Measurements from ENCODE around the gene AGAP2.
"Not testable (repeated sequence)": the region's sequence is repeated elsewhere in the genome, so short reads cannot be mapped to it uniquely, and the experiment has no call there.

The AGAP2 gene

GRCh38 chr12:57720606-57721595, 17.6 kb downstream of the AGAP2 start:
- DNase-seq: no peak

- DNase-seq: no peak
Measured at GRCh38 chr12:57719777-57720605, 18.6 kb downstream of the AGAP2 start.

GRCh38 chr12:57718641-57719528, 19.7 kb downstream of the AGAP2 start:
- DNase-seq: no peak

DNA sequence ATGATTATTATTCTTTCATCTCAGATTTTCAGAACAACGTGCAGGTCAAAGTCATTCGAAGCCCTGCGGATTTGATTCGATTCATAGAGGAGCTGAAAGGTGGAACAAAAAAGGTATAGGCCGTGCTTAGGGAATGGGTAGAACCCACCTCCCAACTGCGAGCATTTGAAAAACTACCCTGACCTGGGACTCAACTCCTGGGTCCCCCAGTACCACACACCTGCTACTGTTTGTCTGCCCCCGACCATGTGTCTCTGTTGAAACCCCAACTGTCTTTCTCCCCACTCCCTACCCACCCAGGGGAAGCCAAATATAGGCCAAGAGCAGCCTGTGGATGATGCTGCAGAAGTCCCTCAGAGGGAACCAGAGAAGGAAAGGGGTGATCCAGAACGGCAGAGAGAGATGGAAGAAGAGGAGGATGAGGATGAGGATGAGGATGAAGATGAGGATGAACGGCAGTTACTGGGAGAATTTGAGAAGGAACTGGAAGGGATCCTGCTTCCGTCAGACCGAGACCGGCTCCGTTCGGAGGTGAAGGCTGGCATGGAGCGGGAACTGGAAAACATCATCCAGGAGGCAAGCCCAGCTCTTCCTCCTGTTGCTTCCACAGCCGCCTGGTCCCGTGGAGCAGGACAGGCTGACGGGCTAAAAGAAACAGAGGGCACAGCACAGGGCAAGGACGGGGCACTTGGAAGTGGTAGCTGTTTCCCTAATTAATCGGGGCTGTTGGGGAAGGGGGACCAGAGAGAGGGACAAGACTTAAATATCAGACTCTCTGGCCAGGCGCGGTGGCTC, 20.5 kb downstream of the AGAP2 start:
- no peak for DNase-seq

GRCh38 chr12:57717131-57717530, 21.4 kb downstream of the AGAP2 start:
- DNase-seq: no peak

DNA sequence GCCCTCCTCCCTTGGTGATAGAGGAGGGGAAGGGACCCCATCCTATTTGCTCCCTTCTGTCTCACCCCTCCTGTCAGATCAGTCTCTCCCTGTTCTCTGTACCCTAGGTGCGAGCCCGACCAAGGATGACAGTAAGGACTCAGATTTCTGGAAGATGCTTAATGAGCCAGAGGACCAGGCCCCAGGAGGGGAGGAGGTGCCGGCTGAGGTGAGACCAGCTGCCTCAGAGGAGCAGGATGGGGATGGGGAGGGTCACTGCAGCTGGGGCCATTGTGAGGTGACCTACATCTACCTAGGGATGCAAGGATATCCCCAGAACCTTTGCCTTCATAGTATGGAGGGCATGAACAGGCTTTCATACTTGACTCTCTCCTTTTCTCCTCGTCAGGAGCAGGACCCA, 22.2 kb downstream of the AGAP2 start:
- DNase-seq: no peak

- no peak for DNase-seq
Measured at GRCh38 chr12:57715786-57716185, 22.8 kb downstream of the AGAP2 start.

GRCh38 chr12:57715036-57715748, 23.4 kb downstream of the AGAP2 start:
- DNase-seq: not testable (repeated sequence)

DNA sequence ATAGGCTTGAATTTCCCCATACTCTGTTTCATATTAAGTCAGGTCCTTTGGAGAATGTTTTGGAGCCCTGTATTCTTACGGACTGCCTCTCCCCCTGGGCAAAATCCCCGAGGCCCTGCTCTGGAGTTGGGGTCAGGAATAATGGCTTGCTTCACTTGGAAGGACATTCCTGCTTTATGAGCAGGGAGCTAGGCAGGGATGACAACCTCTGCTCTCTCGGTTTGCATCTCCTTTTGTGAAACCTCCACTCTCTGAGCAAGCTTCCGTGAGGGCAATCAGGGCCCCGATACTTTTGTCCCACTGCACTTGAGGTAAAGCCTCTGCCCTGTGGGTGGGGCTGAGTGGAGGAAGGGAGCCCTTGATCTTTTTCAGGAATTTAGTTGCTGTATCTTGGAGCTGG, 25.3 kb downstream of the AGAP2 start:
- DNase-seq: no peak

DNA sequence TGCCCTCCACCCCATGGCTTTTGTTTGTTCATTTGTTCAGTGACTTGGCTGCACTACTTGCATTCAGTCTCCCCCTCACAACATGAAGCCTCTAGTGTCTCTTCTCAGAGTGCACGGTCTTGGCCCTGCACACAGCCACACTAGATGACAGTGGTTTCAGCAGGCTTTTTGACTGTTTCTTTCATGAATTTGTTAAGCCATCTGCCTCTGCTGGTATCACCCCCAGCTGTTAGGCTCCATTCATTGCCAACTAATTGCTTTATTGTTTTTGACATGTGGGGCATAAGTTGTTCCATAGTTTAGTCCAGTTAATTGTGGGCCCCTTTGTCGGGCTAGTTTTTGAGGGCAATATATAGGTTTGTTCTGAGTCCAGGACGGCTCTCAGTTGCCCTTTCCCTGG, 25.8 kb downstream of the AGAP2 start:
- DNase-seq: no peak

DNA sequence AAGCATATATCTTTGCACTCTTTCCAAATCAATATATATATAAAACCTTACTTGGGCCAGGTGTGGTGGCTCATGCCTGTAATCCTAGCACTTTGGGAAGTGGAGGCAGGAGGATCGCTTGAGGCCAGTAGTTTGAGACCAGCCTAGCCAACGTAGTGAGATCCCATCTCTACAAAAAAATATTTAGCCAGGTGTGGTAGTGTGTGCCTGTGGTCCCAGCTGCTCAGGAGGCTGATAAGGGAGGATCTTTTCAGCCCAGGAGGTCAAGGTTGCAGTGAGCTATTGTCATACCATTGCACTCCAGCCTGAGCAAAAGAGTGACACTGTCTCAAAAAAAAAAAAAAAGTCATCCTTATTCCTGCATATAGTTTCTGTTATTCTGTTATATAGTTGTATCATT, 30.2 kb downstream of the AGAP2 start:
- no peak for DNase-seq

DNA sequence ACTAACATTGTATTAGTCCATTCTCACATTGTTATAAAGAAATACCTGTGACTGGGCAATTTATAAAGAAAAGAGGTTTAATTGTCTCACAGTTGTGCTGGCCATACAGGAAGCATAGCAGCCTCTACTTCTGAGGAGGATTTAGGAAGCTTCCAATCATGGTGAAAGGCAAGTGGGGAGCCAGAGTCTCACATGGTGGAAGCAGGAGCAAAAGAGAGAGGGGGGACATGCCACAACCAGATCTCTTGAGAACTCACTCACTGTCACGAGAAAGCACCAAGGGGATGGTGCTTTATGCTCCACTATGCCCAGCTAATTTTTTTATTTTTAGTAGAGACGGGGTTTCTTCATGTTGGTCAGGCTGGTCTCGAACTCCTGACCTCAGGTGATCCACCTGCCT, 31.3 kb downstream of the AGAP2 start:
- no peak for DNase-seq

DNA sequence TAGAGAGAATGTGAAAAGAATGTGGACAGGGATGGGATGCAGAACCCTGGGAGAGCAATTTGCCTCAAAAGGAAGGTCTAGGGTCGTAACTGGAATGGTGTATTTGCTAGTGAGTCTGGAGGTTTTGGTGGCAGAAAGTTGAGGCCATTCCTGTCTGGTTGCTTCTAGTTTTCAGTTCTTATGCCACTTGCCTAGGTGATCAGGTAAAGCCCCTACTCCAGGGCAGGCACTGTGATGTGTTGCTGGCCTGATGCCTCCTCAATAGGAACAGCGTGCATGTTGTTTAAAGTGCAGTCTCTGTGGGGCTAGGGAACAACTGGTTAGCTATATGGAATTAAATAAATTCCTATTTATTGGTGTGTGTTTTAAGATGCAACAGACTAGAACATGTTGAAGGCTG, 38.2 kb downstream of the AGAP2 start:
- DNase-seq: no peak

DNA sequence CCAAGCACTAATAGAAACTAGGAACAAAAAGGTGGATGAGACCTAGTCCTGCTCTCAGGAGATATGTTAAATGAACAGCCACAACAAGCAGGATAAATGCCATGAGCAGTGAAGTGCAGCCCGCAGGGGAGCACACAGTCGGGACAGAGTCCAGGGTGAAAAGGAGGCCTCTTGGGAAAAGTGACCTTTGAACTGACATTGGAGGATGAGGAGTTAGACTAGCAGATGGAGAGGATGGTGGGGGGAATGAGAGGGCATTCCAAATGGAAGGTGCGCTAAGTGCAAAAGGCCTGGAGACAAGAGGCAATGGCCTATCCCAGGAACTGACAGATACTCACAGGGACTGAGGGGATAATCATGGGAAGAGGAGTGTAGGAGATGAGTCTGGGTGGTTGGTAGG, 40.1 kb downstream of the AGAP2 start:
- no peak for DNase-seq

DNA sequence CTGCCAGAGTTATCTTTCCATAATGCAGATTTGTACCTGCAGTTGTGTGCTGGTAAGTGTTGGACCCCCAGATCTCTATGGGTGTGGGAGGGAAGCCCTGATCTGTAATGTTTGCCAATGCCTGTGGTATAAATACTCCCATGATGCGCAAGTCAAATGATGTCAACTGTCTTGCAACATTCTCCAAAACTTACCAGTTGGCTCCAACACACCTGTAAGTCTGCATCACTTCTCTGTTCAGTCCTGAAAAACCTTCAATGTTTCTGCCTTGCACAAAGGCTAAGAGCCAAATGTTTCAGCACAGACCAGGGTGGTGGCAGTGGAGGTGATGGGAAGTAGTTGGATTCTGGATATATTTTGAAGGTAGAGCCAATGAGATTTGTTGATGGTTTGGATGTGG, 41.5 kb downstream of the AGAP2 start:
- no peak for DNase-seq

DNA sequence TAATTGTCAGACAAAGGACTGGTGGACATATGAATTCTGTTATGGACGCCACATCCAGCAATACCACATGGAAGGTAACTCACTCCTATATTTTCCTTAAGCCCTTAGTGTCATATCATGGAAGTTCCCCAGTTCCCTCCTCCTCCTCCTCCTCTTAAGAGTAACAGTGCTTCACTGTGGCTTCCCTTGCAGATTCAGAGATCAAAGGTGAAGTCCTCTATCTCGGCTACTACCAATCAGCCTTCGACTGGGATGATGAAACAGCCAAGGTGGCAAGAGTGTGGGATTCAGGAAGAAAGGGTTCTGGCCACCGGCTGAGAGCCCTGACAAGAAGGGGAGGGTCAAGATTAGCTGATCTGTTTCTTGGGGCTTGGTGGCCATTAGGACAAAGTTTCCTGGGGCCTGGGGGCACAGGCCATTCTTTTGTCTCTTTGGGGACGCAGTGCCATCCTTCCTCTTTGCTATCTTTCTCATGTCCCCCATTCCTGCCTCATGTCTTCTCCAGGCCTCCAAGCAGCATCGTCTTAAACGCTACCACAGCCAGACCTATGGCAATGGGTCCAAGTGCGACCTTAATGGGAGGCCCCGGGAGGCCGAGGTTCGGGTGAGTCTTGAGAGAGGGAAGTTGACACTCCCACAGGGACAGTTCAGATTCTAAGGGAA, 42.6 kb downstream of the AGAP2 start:
- no peak for DNase-seq

DNA sequence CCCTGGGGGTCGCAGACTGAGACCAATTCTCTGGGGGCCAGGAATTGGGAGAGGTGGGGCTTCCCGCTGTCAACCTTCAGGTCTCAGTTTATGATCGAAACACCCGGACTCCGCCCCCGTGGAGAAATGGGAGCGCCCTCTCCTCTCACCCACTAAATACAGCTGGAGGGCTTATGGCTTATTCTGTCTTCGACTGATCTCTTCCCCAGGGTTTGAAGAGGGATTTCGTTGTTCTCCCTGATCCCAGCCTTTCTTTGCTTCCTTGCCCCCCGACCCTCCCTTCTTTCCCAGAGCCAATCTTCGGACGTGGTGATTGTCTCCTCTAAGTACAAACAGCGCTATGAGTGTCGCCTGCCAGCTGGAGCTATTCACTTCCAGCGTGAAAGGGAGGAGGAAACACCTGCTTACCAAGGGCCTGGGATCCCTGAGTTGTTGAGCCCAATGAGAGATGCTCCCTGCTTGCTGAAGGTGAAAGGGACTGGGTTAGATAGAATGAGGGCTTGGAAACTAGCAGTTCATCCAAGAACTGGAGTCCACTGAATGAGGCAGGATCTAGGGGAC, 44.0 kb downstream of the AGAP2 start:
- no peak for DNase-seq

DNA sequence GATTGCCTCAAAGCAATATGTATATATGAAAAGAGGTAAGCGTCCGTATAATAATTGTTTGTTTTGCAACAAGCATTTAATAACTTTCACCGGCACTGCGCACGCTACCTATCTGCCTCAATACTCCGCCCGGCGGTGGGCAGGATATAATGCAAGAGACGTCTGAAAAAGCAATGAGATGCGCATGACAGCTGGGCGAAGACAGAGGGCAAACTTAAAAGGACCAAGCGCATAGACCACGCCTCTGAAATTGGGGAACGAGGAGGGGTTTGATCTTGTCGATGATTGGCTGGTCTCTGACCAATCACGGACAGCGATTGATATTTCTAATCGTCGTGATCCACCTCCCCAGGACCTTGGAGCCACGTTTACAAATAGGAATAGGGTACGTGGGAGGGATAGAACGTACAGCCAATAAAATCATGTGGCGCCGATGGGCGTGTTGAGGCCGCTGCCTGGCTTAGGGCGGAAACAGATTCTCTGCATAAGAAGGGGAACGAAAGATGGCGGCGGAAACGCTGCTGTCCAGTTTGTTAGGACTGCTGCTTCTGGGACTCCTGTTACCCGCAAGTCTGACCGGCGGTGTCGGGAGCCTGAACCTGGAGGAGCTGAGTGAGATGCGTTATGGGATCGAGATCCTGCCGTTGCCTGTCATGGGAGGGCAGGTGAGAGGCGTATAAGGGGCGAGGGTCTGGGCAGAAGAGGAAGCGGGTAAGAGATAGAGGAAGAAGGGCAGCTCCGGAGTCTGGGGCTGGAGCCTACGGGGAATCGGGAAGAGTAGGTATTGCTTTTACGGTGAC, 44.7 kb downstream of the AGAP2 start, which contains the start of gene OS9:
Gene OS9 (plus strand): TSS at position 474 of the 800 bp plus-strand sequence. CDS start 30 bp downstream, at position 504.
- DNase-seq: peak; percentile 93

DNA sequence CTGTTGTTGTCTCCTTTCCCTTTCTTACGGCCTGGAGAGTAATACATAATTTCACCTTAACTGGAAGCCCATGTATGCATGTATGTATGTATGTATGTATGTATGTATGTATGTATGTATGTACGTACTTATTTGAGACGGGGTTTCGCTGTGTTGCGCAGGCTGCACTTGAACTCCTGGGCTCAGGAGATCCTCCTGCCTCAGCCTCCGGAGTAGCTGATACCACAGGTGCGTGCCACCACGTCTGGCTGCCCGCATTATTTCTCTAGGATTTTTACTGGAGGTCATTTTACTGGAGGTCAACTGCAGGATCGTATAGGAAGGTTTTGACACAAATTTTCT, 45.3 kb downstream of the AGAP2 start:
- no peak for DNase-seq
